Measurements from ENCODE around the gene RAB11FIP3.

RAB11FIP3 gene

GRCh38 chr16:569445-570254, 144.2 kb downstream of the RAB11FIP3 start, which contains the start of gene PIGQ:
Gene PIGQ, plus strand, starts transcription at chr16:569968. Its CDS starts 4,107 bp downstream, at chr16:574075.
- peak in 1 of 2 experiments; percentile 17 for DNase-seq
